Measurements from ENCODE around the gene MEI1. TPM values are rescaled to one million over a fixed set of nuclear protein-coding genes. Genes with fewer than 3 reads are reported as not detected.
"Not testable (repeated sequence)": the region's sequence is repeated elsewhere in the genome, so short reads cannot be mapped to it uniquely, and the experiment has no call there.

MEI1 gene
- total RNA-seq, 1 experiment from 2014 or later: not detected

GRCh38 chr22:41681616-41682015 is 17.7 kb upstream of the MEI1 start:
- DNase-seq (ENCODE audit: low spot score): no peak

GRCh38 chr22:41682033-41682807 is 17.1 kb upstream of the MEI1 start:
- no peak for DNase-seq (ENCODE audit: low spot score)

- no peak for DNase-seq (ENCODE audit: low spot score)
These were observed 16.3 kb upstream of the MEI1 start for GRCh38 chr22:41683052-41683451.

GRCh38 chr22:41683616-41684015 is 15.7 kb upstream of the MEI1 start:
- DNase-seq (ENCODE audit: low spot score): no peak

GRCh38 chr22:41684194-41684593 is 15.1 kb upstream of the MEI1 start:
- DNase-seq (ENCODE audit: low spot score): no peak

GRCh38 chr22:41686890-41687289 is 12.4 kb upstream of the MEI1 start:
- DNase-seq (ENCODE audit: low spot score): not testable (repeated sequence)

GRCh38 chr22:41687901-41688364 is 11.4 kb upstream of the MEI1 start:
- no peak for DNase-seq (ENCODE audit: low spot score)

- peak; percentile 91 for DNase-seq (ENCODE audit: low spot score)
These were observed 10.7 kb upstream of the MEI1 start, which contains the start of gene SNU13 for GRCh38 chr22:41688365-41689211. SNU13 (minus strand) TSS chr22:41688867; CDS start chr22:41688796, 71 bp downstream.

GRCh38 chr22:41690476-41690875 is 8.8 kb upstream of the MEI1 start:
- no peak for DNase-seq (ENCODE audit: low spot score)

GRCh38 chr22:41695211-41695610 is 4.1 kb upstream of the MEI1 start:
- DNase-seq (ENCODE audit: low spot score): no peak

- DNase-seq (ENCODE audit: low spot score): no peak
These were observed 2.6 kb upstream of the MEI1 start for GRCh38 chr22:41696703-41697102.

GRCh38 chr22:41697126-41697775 is 2.1 kb upstream of the MEI1 start:
- peak; percentile 73 for DNase-seq (ENCODE audit: low spot score)

- DNase-seq (ENCODE audit: low spot score): no peak
These were observed 733 bp downstream of the MEI1 start for GRCh38 chr22:41700108-41700364.

GRCh38 chr22:41702763-41703162 is 3.5 kb downstream of the MEI1 start:
- DNase-seq (ENCODE audit: low spot score): no peak

GRCh38 chr22:41709341-41709740 is 10.0 kb downstream of the MEI1 start:
- no peak for DNase-seq (ENCODE audit: low spot score)

GRCh38 chr22:41713004-41713403 is 13.7 kb downstream of the MEI1 start:
- DNase-seq (ENCODE audit: low spot score): no peak

- DNase-seq (ENCODE audit: low spot score): no peak
These were observed 23.2 kb downstream of the MEI1 start for GRCh38 chr22:41722496-41722895.

GRCh38 chr22:41725510-41726110 is 26.3 kb downstream of the MEI1 start:
- DNase-seq (ENCODE audit: low spot score): peak; percentile 58

- DNase-seq (ENCODE audit: low spot score): no peak
These were observed 32.3 kb downstream of the MEI1 start for GRCh38 chr22:41731609-41732008.

GRCh38 chr22:41732096-41732772 is 32.9 kb downstream of the MEI1 start:
- DNase-seq (ENCODE audit: low spot score): no peak

- DNase-seq (ENCODE audit: low spot score): not testable (repeated sequence)
These were observed 33.9 kb downstream of the MEI1 start for GRCh38 chr22:41733241-41733640.

Data from H4 (cell line).